NCI-H1092 treated with DMSO at 0.1 percent for 48 hours (cell line): ENCODE data around the gene MYLK3.
"Not testable (repeated sequence)": the region's sequence is repeated elsewhere in the genome, so short reads cannot be mapped to it uniquely, and the experiment has no call there.

Source experiments
- DNase-seq: peaks from one replicate; lab custom pipeline; 2025; lab: John Stamatoyannopoulos, UW

The MYLK3 gene

DNA sequence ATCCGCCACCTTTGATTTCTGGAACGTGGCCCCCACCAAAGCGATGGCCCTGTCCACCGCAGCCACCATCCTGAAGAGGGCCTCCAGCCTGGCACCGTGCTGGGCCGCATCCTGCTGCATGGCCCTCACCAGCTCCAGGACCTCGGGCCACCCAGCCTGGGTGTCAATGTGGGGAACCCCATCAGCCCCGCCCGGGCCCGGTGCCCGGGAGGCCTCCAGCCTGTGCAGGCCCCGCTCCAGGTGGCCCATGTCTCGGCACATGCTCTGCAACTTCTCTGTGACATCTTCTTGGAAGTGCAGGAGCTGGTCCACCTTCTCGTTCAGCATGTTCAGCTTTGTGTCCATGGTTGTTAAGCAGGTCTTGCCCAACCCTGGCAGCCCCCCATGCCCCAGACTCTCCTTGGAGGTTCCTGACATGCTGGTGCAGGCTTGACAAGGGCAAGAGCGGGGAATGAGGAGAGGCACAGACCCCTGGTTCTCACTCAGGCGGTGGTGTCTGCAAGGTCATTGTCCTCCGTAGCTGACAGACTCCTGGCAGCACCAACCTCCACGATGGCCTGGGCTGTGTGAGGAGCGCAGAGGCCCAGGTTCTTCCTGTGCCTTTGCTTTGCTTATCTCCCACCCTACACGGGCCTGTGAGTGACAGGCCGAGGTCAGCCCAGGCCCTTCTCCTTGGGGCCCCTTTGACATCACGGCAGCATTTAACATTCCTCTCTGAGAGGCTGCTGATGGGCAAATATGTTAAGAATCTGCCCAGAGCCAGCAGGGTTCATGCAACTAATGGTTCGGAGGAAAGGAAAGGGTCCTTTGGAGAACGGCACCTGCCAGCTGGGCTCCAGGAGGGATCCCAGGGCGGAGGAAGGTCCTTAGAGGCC is at the start of gene MYLK3:
Gene MYLK3, minus strand, starts transcription at position 568 of the 875 bp plus-strand sequence. Its CDS starts 151 bp downstream, at position 417.
- no peak for DNase-seq

DNA sequence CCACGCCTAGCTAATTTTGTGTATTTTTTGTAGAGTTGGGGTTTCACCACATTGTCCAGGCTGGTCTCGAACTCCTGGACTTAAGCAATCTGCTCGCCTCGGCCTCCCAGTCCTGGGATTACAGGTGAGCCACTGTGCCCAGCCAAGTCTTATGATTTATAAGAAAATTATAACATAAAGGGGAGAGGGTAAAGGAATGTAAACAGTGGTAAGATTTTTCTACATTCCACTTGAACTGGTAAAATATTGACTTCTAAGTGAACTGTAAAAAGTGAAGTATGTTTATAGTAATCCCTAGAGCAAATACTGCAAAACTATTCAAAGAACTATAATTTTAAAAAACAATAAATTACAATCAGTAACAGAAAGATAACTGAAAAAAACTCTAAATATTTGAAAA is 49.4 kb upstream of the MYLK3 start:
- no peak for DNase-seq

DNA sequence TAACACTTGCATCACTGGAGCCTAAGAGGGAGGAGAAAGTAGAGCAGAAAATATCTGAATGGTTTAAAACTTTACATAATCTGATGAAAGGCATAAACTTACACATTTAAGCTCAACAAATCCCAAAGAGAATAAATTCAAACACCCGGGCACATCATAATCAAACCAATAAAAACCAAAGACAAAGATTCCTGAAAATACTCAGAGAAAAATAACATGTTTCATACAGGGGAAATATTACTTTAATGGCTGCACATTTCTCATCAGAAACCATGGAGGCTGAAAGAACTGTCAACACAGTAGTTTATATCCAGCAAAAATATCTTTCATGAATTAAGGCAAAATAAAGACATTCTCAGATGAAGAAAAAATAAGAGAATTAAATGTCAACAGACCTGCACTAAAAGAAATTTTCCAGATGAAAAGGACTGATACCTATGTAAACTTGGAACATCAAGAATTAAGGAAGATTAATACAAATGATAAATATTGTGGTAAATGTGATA is 48.7 kb upstream of the MYLK3 start:
- no peak for DNase-seq

DNA sequence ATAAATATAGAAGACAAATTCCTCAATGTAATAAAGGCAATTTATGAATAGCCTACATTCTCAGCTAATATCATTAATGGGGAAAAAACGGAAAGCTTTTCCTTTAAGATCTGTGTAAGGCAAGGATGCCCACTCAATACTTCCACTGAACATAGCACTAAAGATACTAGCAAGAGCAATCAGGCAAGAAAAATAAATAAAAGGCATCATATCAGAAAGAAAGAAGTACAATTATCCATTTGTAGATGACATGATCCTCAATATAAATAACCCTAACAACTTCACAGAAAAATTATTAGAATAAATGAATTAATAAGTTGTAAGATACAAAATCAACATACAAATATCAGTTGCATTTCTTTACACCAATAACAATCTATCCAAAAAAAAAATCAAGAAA is 45.7 kb upstream of the MYLK3 start:
- DNase-seq, result no peak

DNA sequence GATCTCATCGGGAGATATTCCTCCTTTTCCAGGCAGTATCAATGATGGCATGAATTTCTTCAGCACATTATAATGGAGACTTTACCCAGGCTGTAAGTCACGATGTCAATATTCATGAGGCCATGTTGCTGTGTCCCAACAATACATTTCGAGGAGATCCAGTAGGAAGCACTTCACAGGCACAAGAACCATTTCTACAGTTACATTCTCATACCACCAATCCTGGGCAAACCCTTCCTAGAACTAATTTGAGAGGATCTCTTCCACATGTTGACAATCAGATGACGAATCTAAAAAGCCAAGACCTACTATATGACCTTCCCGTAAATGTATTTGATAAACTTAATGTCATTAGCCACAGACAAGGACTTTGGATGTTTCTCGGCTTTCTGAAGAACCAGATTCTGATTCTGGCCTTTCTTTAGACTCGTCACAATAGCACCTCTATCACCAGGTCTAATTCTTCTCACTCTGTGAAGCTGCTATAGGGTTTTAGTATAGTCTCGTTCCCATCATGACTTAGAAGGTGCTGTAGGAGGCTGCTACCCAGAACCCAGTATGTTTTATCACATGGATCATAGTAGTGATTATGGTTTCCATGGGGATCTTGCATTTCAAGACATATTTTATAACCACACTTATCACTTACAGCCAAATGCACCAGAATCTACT is 42.6 kb upstream of the MYLK3 start:
- no peak for DNase-seq

DNA sequence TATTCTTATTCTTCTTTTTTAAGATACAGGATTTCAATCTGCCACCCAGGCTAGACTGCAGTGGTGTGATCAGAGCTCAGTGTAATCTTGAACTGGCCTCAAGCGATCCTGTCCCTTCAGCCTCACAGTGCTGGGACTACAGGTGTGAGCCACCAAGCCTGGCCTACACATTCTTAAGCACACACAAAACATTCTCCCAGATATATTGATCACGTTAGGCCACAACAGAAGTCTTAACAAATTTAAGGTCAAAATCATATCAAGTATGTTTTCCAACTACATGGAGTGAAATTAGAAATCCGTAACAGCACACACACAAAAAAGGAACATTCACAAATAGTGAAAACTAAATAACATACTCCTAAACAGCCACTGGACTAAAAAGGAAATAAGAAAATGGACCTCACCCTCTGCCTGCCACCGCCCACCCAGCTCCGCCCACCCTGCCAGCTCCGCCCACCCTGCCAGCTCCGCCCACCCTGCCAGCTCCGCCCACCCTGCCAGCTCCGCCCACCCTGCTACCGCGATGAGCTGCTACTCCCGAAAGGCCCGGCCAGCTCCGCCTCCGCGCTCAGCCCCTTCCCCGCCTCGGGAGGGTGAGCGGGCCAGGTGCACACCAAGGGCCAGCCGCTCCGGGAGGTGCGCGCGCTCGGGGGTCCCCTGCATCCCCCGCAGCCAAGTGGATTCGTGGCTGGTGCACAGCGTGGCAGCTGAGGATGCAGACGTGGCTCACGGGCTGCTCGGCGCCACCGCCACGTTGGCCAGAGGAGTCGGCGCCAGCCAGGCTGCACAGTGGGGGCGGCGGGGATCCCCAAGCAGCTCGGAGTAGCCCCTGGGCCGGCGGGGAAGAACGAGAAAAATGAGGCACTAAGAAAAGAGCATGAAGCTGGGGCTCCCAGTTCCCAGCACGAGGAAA is 41.6 kb upstream of the MYLK3 start:
- DNase-seq, result no peak

DNA sequence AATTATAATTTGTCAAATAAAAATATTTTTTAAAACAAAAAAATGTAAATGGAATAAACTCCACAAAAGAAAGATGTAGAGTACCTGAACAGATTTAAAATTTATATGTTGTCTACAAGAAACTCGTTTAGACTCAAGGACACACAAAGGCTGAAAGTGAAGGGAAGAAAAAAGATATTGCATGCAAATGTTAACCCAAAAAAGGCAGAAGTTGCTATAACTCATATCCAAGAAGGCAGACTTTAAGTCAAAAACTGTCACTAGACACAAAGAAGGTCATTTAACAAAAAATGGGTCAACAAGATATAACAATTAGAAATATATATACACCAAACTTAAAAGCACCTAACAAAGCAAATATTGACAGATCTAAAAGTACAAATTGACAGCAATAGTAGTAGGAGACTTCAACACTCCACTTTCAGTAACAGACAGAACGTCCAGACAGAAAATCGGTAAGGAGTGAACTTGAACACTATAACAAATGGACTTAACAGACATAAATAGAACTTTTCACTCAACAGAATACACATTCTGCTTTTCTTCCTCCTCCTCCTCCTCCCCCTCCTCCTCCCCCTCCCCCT is 40.8 kb upstream of the MYLK3 start:
- no peak for DNase-seq

DNA sequence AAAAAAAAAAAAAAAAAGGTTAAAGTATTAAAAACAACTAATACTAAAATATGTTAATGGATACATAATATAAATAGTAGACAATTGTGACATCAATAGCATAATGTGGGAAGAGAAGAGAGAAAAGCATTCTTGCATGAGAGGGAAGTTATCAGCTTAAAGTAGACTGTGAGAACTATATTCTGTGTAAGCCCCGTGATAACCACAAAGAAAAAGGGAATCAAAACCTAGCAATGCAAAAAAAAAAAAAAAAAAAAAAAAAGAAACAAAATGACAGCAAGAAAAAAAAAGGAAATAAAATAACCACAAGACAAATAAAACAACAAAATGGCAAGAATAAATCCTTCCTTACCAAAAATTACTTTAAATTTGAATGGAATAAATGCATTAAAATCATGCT is 39.8 kb upstream of the MYLK3 start:
- DNase-seq, result no peak

DNA sequence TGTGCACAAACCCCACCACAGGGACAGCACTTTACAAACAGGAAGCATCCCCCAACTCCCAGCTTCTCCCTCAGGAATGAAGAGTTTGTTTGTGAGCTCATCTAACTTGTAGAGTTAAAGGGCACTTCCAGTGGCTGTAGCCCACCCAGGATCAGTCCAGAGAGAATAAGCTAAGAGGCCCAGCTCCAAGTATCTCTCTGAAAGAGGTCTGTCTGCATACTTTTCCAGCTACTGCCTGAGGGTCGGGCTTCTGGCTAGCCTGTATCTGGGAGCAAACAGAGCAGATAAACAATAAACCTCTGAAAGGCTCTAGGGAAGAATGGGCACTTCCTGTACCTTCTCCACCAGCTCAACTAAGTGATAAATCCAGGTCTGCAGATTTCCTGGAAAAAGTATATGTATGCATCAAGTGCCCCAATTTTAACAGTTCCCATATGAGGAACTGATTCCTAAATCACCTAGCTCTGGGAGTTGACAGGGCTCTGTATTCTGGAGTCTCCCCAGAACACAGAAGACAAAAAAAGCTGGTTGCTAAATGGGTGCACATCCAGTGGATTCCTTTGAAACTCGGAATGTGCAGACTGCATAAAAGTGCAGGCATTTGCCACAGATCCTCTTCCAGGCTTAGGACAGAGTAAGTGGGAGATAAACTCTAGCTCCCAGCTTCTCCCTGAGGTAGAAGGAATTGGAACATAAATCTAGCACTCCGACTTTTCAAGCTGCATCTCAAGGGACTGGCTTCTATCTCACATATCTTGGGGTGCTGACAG is 37.1 kb upstream of the MYLK3 start:
- no peak for DNase-seq

DNA sequence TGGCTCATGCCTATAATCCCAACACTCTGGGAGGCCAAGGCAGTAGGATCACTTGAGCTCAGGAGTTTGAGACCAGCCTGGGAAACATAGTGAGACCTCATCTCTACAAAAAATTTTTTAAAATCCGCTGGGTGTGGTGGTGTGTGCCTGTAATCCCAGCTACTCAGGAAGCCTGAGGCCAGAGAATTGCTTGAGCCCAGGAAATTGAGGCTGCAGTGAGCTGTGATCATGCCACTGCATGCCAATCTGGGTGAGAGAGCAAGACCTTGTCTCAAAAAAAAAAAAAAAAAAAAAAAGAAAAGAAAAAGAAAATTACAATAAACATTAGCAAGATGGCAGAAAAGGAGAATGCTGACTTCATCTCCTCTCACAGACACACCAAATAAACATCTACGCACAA is 36.4 kb upstream of the MYLK3 start:
- not testable (repeated sequence) for DNase-seq

DNA sequence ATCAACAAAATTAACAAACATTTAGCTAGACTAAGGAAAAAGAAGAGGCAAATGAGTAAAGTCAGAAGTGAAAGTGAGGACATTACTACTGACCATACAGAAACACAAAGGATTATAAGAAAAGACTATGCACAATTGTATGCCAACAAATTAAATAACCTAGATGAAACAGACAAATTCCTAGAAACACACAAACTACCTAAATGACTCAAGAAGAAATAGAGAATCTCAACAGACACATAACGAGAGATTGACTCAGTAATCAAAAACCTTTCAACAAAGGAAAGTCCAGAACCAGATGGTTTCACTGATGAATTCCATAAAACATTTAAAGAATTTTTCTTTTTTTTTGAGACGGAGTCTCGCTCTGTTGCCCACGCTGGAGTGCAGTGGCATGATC is 35.7 kb upstream of the MYLK3 start:
- no peak for DNase-seq

DNA sequence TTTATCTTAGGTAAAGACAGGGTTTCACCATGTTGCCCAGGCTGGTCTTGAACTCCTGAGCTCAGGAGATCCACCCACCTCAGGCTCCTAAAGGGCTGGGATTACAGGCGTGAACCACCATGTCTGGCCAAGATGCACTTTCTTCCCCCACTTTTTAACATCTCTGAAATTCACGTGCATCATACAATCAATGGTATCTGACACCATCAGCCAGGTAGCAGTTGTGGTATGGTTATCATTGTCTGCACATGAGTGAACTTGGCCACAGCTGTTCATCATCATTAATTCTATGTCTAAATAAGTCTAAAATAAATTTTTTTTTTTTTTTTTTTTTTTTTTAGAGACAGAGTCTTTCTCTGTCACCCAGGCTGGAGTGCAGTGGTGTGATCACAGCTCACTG is 34.2 kb upstream of the MYLK3 start:
- DNase-seq, result no peak

DNA sequence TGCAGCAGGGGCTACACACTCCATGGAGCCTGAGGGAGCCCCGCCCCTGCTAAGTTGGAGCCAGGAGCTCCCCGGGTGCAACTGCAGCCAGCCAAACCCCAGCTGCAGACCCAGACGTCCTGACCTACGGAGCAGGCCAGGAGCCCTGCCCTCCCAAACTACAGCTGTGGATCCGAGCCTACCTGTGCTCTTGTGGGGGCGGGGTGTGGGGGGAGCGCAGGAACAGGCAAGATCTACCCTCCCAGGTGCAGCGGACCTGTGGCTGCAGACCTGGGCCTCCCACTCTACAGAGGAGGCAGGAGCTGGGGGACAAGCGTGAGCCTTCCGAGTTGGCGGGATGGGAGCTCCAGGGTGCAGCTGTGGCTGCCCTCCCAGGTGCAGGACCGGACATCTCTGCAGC is 29.7 kb upstream of the MYLK3 start:
- DNase-seq, result no peak

DNA sequence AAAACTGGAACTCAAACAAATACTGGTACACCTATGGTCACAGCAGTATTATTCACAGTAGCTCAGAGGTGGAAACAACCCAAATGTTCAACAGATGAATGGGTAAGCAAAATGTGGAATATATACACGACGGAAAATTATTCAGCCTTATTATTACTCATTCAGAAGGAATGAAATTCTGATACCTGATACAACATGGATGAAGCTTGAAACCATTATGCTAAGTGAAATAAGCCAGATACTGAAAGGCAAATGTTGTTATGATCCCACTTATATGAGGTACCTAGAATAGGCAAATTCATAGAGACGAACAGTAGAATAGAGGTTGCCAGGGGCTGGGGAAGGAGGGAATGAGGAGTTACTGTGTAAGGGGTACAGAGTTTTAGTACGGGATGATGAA is 27.1 kb upstream of the MYLK3 start:
- no peak for DNase-seq

DNA sequence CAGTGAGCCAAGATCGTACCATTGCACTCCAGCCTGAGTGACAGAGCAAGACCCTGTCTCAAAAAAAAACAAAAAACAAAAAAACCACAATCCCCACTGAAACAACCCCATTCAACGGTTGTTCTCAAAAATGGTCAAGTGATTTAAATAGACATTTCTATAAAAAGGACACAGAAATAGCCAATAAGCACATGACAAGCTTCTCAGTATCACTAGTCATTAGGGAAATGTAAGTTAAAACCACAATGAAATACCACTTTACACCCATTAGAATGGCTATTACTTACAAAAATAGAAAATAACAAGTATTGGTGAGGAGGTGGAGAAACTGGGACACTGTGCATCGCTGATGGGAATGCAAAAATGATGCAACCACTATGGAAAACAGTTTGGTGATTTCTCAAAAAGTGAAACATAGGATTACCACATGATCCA is 26.6 kb upstream of the MYLK3 start:
- no peak for DNase-seq

DNA sequence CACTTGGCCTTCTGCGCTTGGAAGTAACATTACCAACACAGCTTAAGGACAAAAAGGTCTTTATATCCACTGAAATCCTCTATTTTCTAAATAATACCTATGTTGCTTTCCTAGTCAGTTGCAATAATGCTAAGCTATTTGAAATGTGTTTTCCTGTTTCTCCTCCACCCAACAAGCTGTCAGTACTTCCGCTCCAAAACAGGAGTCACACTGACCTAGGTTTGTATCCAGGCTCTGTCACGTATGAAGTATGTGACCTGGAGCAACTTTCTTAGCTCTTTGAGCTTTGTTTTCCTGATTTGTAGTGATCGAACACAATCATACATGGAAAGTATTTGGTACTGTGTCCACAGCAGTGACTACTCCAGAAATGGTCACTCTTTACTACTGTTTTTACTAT is 24.3 kb upstream of the MYLK3 start:
- DNase-seq, result no peak

DNA sequence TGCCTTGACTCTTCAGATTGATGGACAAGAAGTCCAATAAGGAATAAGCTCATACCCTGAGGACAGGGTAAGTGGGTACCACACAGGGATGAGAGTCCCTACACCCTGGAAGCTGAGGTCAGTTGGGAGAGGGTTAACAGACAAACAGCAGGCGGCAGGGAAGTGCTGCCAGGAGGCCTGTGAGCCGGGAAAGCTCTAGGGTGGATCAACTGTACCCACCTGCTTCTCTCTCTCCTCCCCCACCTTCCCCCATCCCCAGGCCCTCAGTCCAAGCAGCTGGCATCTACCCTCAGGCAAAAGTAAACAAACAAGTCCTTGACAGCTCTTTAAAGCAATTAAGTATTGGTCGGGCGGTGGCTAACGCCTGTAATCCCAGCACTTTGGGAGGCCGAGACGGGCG is 20.7 kb upstream of the MYLK3 start:
- DNase-seq, result peak; percentile 93

DNA sequence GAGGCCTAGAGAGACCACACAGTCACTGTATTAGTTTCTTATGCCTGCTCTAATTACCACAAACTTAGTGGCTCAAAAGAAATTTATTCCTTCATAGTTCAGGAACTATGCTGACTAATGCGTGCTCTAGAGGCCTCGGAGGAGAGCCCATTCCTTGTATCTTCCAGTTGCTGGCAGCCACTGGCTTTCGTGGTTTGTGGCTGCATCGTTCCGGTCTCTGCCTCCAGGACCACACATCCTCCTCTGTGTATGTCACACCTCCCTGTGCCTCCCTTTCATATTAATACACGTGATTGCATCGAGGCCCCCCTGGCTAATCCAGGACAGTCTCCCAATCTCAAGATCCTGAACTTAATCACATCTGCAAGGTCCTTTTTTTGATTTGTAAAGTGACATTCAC is 16.9 kb upstream of the MYLK3 start:
- no peak for DNase-seq

DNA sequence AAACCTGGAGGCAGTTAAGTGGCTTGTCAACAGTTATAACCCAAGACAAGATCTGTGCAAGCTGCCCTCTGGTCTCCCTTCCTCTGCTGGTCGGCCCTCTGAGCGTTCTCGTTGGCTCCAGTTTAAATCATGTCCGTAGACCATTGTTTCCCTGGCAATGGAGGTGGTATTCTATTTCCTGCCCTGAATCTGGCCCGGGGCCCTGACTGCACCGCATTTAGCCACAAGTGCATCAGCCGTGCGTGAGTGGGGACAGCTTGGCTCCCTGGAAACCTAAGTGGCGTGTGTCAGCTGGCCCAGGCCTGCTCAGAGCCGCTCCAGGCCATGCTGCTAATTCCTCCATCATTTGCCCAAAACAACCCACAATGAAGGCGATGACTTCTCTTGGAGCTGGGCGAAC is 15.0 kb upstream of the MYLK3 start:
- DNase-seq, result peak; percentile 74

DNA sequence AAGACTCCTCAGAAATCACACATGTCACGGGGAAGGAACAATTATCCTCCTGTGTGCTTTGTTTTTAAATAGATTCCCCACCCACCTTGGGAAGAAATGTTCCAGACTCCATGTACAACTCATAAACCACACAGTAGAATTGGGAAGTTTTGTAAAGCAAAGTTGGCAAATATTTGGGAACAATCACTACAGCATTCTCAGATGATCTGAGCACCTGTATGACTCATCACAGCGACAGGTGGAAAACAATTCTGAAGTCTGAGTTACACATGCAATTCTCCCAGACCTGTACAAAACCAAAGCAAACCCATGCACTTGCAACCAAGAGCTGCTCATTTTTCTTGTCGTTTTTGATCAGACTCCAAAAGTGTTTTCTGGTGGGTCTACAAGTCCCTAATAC is 14.4 kb upstream of the MYLK3 start:
- peak; percentile 38 for DNase-seq

DNA sequence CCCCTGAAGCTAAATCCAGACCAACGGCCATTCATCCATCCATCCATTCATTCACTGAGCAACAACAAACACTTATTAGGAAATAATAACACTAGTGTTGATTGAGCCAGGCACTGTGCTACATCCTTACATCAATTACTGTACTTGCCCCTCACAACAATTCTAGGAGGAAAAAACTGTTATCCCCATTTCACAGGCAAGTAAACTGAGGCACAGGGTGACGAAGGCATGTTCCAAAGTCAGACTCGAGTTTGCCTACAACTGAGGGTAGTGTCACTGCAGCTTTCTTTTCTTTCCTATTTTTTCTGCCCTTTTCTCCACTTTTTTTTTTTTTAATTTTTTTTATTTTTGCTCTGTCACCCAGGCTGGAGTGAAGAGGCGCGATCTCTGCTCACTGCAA is 11.2 kb upstream of the MYLK3 start:
- no peak for DNase-seq
